Suppressor macrophage treated with lipopolysaccharide for 4 hours (primary cell): ENCODE measurements around the gene CDC25C.
"Not testable (repeated sequence)": the region's sequence is repeated elsewhere in the genome, so short reads cannot be mapped to it uniquely, and the experiment has no call there.

Source experiments
- DNase-seq: peaks from one replicate; pipeline ENCODE4 v3.0.0-alpha.2; 2020

The CDC25C gene

GRCh38 chr5:138274189-138274853 lies 57.3 kb downstream of the CDC25C start, which contains the start of gene GFRA3:
TSS of gene GFRA3 (minus strand) at chr5:138274621. CDS start at chr5:138274424, 197 bp downstream.
- no peak for DNase-seq

DNA sequence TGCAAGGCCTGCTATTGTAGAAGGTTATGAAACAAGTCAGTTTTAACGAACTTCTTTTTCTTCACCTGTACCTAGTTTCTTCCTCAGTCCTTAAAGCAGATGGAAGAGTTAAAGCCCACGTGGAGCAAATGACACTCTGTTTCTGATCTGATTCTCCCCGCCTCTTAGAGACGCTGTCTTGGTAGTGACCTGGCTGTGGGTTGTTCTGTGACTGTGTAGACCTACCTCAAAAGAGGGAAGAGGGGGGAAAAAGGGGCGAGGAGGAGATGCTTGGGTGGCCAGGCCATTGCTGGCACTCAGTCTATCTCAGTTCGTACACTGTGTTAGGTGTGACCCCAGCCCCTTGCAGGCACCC lies 57.8 kb downstream of the CDC25C start:
- DNase-seq = no peak

GRCh38 chr5:138272681-138273080 lies 58.9 kb downstream of the CDC25C start:
- no peak for DNase-seq

DNA sequence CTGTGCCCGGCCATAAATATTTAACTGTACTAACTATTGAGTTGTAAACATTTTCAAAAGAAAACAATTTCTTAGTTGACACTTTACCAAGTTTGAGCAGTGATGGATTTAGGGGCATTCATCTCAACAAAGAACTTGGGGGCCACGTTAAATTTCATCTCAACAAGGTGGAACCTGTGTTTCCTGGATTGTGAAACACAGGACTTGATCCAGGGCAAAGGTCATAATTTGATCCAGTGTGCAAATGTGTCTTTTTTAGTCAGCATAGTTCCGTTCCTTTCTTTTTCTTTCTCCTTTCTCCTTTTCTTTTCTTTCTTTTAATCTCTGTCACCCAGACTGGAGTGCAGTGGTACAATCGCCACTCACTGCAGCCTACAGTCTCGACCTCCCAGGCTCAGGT lies 60.3 kb downstream of the CDC25C start:
- no peak for DNase-seq

- DNase-seq = no peak
These were observed 67.4 kb downstream of the CDC25C start for GRCh38 chr5:138264183-138264582.

DNA sequence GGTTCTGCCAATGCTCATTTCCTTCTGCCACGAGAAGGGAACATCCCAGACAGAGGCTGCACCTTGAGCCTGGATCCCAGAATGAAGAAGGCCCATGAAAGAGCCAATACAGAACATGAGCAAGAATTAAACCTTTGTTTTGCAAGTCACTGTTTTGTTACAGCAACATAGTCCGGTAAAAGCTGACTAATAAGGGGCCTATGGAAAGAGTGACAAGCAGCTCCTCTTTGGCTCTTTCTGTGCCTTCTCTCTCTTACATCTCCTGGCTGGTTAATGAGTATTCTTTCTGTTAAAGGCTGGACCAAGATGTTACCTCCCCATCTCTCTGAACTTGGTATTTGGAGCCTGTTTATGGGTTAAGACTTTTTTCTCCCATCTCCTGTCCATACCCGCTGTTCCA lies 68.0 kb downstream of the CDC25C start:
- DNase-seq = no peak

GRCh38 chr5:138258704-138259292 lies 72.8 kb downstream of the CDC25C start:
- no peak for DNase-seq

DNA sequence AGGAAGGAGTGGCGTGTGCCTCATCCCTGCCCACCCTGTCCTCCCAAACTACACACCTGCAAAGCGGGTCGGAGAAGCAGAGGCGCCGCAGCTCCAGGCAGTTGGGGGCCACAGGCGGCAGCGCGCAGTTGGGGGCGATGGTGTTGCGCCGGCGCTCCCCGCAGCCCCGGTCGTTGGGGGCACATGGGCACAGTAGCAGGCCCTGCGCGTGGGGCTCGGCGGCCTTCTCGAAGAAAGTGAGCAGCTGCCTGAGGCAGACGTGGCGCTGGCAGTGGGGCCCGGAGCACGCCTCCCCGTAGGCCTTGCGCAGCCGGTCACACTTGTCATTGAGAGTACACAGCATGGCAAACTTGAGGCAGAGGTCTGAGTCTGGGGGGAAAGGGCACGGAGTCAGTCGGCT lies 74.0 kb downstream of the CDC25C start:
- DNase-seq = no peak

DNA sequence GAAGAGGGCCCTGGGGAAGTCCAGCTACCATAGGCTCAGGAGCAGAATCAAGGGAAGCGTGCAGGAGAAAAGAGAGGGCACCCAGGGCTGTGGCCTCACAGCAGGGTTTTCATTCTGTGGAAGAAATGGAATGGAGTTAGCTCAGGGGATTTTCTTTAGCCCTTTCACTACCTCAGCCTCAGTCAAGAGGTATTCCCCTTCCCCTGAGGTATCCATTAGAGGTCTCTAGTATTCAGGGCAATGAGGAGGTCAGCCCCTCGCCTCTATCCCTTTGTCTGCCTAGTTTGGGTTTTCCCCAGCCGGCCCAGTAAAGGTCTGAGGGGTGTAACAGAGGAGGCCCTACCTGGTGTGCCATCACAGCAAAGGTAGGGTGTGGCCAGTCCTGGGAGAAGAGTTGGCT lies 78.7 kb downstream of the CDC25C start:
- DNase-seq = no peak

DNA sequence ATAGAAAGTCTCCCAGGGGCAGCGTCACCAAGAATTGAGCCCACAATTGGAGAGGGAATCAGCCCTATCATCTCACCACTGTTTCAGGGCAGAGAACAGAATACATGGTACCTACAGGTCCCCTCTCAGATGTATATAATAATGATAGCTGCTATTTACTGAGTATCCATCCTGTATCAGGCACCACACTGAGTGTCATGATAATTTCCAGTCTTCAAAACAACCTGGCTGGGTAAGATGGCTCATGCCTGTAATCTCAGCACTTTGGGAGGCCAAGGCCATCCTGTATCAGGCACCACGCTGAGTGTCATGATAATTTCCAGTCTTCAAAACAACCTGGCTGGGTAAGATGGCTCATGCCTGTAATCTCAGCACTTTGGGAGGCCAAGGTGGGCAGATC lies 83.8 kb downstream of the CDC25C start:
- DNase-seq = not testable (repeated sequence)

DNA sequence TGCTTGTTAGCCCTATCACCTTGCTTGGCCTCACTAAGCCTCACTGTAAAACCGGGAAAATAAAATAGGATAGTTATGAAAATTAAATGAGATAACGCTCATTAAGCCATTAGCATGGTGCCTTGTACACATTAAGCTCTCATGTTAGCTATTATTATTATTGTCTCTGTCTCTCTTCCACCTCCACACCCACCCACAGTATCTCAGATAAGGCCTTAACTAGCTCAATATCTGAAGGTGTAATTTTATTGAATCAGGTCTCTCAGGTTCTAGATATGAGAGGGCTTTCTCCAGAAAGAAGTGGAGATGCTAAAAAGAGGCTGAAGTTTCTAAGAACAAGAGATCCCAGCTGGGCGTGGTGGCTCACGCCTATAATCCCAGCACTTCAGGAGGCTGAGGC lies 84.8 kb downstream of the CDC25C start:
- no peak for DNase-seq

DNA sequence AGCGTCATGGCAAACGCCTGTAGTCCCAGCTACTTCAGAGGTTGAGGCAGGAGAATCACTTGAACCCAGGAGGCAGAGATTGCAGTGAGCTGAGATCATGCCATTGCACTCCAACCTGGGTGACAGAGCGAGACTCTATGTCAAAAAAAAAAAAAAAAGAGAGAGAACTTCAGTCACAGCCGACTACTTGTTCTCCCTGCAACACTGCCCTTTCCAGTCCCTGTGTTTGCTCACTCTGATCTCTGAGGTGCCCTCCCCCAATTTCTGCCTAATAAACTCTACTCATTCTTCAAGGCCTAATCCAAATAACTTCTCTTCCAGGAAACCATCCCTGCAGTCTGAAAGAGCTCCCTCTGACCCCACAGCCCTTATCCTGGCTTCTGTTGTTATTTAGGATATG lies 85.3 kb downstream of the CDC25C start:
- no peak for DNase-seq

DNA sequence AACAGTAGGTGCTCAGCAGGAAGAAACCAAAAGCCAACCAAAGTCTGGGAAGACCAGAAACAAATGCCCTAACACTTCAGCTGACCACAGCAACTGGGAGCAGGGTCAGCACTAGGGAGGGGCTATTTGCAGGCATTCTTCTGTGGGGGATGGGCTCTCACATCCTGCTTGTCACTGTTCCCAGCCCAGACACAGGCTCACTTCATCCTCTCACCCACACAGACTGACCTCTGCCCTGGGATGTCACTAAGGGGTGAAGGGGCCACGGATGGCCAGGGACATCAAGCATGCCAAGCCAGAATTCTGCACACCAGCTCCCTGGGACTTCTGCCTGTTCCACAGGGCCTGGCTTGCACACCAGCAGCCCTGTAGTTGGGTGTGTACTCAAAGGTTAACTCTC lies 85.9 kb downstream of the CDC25C start:
- no peak for DNase-seq

DNA sequence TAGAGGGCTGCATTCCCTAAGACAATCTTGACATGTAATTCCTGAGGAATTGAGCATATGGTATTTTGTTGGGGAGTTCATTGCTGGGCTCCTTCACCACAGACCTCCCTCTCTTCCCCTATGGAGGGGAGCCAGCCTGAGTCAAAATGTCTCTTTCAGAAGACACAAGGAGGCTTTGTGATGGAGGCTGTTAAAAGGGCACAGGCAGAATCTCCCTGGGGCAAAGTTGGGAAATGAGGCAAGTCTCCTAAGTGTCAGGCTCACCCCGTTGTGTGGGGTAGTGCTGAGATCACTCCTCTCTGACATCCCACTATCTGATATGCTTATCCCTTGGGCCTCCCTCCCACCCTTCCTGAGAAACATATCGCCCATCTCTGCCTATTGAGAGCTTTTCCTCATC lies 87.8 kb downstream of the CDC25C start:
- no peak for DNase-seq

- DNase-seq = peak; percentile 6
These were observed 89.7 kb downstream of the CDC25C start for GRCh38 chr5:138241688-138242571.

DNA sequence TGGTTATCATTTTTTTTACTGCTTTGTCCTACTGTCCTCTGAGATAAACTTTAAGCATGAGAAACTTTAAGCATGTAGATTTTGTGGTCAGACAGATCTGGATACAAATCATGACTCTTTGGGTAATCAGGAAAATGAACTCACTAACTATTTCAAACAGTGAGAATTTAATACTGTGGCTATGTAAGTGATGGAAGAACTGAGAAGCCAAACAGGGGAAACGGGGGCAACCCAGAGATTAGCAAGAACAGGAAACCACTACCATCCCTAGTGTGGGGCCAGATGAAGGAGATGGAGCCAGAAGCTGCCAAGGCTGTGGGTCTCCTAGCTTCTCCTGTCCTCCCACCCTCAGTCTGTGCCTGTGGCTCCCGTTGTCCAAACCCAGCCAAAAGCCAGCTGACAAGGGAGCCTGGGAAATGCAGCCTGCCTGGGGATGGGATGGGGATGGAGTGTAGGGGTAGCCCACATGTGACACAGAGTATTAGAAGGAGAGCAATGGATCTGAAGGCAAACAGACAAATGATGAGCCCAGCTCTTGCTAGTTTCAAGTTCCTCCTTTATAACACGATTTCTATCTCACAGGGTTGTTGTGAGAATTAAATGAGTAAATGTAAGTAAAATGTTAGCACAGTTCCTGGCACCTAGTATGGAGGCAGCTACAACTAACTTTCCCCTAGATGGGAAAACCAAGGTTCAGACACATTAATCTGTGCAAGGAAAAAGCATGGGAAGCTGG lies 90.8 kb downstream of the CDC25C start:
- DNase-seq = peak; percentile 4

GRCh38 chr5:138238034-138238433 lies 93.6 kb downstream of the CDC25C start:
- DNase-seq = no peak
